HG02970 (cell line): ENCODE data around the gene PGK1.
"Not testable (repeated sequence)": the region's sequence is repeated elsewhere in the genome, so short reads cannot be mapped to it uniquely, and the experiment has no call there.

ENCODE experiments used
- ATAC-seq: cut with Tn5 transposase; IDR thresholded peaks from one replicate; pipeline ENCODE4 v1.9.1; 2021; ENCODE audit warnings: mild to moderate bottlenecking, moderate library complexity, moderate number of reproducible peaks; ENCODE audit not compliant: unreplicated experiment, low FRiP score

The PGK1 gene

DNA sequence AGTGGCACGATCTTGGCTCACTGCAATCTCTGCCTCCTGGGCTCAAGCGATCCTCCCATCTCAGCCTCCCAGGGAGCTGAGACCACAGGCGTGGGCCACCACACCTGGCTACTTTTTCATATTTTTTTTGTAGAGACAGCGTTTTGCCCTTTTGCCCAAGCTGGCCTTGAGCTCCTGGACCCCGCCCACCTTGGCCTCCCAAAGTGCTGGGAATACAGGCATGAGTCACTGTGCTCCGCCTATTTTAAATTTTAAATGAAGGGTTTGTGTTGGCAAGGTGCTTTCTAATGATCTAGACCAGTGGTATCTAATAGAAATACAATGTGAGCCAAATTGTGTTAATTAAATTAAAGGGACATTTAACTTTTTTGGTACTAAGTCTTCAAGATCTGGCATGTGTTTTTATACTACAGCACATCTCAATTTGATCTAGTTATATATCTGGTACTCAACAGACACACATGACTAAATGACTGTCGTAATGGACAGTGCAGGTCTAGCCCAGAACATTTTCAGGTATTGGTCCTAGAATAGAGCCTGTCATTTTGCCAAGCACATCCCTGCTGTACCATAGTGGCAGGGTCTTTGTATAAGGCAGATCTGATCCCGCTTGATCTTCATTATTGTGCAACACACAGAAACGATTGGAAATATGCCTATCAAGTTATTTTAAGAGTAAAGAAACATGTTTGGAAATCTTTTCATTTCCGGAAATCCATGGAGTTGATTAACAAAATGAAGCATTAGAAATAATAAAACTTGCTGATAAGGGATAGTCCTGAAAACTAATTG, 7.3 kb downstream of the PGK1 start:
- ATAC-seq, result no peak

DNA sequence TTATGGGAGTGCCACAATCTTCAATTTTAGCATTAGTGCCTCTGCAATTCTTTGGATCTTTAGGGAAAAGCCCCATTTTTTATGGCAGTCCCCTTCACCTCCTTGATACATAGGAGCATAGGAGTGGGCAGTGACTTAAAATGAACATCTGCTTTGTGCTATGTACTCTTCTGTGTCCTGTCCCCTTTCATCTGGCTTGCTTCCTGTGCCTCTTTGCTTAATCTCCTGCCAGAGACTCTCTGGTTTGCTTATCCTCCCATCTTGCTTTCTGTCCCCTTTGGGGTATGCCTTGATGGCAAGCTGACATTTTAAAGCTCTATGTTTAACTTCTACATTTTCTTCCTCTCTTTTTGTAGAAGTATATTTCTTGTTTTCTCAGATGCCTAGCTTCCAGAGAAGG, 12.3 kb downstream of the PGK1 start:
- no peak for ATAC-seq

DNA sequence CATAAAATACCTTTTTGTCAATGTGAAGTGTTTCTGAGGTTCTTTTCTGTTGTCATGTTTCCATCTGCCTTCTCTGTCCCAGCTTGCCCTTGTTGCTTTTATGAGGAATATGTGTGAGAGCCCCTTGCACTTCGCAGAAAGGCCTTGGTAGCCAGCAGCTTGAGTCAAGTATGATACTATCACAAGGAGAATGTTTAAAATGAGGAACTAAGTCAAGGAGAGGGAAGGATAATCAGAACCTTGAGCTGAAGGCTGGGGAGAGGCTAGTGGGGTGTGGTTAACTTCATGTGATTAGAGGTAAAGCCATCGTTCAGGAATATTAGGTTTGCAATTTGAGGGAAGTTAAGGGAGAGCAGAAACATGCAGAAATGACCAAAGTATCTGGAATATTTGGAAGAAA, 12.7 kb downstream of the PGK1 start:
- ATAC-seq, result no peak

DNA sequence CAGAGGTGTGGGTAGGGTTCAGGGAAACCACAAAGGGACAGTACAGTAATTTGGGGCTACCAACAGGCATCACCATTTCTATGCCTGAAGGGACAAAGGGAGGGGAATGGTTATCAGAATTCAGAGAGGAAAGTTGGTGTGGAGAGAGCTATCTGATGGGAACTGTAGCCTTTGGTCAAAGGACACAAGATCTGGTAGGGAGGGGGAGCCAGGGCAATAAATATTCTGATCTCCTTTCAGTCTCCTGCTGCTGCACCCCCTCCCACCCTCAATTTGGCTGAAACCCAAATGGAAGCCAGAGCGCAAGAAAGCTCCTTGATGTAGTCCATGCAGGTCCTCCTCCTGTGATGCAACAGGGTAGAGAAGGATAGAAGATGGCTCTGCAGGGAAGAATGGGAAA, 14.6 kb downstream of the PGK1 start:
- no peak for ATAC-seq

DNA sequence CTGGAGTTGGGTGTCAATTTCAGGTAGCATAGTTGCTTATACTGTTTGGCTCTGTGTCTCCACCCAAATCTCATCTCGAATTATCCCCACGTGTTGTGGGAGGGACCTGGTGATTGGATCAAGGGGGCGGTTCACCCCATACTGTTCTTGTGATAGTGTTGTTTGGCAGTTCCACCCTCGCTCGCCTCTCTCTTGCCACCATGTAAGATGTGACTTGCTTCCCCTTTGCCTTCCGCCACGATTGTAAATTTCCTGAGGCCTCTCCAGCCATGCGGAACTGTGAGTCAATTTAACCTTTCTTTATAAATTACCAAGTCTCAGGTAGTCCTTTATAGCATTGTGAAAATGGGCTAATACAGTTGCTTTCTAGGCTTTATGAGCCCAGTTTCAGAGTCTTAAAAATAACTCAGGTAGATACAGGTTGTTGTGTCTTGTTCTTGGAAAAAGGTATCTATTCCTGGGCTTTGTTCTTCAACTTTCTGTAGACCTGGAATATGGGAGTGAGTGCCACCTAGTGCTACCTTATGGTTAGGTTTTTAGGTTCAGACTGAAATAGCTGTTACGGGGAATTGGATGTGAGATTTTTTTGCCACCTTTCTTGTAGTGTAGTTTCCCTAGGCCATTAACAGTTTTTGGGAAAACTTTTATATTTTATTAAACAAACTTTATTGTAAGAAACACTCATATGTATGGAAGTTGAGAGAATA, 15.6 kb downstream of the PGK1 start:
- ATAC-seq, result no peak

DNA sequence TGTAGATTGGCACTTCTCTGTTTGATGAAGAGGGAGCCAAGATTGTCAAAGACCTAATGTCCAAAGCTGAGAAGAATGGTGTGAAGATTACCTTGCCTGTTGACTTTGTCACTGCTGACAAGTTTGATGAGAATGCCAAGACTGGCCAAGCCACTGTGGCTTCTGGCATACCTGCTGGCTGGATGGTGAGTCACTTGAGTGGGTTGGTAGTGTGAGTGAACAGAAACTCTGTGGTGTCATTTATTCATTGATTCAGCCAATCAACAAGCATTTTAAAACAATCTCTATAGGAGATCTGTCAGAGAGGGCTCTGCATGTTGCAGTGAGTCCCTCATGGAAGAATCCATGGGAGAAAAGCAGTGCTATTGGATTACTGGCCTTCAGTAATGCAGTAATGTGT, 19.1 kb downstream of the PGK1 start:
- no peak for ATAC-seq

DNA sequence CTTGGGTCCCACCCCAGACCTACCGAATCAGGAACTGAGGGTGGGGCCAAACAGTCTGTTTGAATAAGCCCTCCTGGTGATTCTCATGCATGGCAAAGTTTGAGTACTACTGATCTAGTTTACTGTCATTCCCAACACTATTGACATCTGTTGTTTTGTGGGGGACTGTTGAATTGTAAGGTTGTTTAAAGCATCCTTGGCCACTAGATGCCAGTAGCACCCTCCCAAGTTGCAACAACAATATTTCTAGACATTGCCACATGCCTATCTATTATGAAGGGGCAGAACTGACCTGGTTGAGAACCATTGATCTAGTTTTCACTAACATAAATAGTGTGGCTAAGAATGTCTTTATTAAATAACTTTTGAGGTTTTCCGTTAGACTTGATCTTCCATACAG, 20.3 kb downstream of the PGK1 start:
- no peak for ATAC-seq

DNA sequence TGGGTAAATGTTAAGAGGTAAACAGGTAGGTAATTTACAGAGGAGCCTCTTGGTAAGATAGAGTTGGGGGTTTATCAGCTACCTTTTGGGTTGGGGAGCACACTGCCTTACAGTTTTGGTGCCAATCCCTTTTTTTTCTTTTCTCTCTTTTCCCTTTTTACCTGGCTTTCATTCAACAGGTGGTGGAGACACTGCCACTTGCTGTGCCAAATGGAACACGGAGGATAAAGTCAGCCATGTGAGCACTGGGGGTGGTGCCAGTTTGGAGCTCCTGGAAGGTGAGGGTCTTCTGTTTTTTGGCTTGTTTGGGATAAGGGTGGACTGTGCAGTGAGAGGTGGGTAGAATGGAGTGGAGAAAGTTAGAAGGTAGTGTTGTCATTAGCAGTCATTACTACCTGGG, 21.1 kb downstream of the PGK1 start:
- no peak for ATAC-seq

DNA sequence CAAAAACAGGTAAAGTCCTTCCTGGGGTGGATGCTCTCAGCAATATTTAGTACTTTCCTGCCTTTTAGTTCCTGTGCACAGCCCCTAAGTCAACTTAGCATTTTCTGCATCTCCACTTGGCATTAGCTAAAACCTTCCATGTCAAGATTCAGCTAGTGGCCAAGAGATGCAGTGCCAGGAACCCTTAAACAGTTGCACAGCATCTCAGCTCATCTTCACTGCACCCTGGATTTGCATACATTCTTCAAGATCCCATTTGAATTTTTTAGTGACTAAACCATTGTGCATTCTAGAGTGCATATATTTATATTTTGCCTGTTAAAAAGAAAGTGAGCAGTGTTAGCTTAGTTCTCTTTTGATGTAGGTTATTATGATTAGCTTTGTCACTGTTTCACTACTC, 21.7 kb downstream of the PGK1 start:
- not testable (repeated sequence) for ATAC-seq

DNA sequence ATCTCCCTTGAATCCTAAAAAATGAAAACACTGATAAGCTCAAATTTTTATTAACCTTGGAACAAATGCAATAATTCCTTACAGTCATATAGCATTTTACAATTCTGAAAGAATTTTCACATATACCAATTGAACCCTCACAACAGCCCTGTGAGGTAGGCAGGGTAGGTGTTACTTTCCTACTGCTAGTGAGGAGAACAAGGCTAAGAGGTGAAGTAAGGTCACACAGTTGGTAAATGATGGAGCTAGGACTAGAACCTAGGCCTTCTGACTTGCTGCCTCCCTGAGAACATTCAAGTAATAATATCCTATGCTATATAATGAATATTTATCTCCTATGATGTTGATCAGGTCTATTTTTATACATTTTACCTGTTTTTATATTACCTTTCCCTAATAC, 25.7 kb downstream of the PGK1 start:
- ATAC-seq, result no peak

DNA sequence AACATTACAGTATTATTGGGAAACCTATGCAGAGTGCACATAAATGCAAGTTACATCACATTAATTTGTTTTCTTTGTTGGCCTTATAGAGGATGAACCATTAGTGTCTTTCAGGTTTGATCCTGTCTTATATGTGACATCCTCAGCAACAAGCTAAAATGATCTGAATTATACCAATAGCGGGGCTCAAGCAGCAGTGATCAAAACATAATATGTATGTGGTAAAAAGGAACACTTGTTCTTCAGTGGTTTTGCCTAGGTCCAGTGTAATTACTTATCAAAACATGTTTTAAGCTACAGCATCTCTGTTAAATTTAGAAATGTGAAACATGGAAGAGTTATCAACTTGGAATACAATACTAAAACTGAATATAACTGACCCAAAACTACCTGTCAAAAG, 26.3 kb downstream of the PGK1 start:
- ATAC-seq, result no peak

DNA sequence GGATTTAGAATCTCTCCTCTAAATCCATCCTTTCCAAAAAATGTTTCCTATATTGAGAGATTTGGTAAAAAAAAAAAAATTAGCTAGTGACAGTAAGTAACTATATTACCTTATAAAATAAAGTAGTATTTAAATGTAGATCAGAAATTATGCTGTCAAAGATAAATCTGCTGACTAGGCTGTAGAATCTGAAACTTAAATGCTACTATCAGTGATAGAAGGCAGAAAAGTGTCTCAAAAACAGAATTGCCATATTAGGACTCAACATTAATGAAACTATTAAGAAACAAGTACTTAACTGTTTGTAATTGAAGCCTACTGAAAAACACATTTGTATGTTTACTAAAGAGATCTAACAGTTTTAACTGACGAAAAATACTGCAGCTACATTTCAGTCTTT, 27.1 kb downstream of the PGK1 start:
- no peak for ATAC-seq

DNA sequence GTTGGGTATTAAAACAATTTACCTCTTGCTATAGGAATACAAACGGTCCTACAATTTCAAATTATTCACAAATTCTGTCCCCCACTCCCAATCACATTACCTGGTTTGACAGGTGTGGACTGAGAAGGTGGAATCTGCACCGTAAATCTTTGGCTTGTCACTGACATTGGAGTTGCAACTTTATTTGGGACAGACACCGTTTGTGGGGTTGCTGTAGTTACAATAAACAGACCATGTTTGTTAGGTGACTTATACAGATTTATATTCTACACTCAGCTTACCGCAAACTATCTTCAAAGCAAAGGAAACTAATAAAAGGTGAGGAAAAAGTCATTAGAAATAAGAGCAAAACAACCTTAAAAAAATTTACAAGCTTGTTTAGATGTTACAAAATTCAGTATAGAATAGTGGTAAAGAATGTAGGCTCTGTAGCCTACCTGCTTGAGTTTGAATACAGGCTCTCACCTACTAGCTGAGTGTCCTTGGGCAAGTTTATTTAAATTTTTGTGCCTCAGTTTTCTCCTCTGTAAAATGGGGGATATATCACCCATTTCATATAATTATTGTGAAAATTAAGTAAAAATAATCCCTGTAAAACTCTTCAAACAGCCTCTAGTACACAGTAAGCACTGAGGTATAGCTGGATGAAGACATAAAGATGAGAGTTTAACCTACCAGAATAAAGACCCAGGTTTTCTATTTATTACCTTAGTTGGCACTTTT, 29.4 kb downstream of the PGK1 start:
- no peak for ATAC-seq

DNA sequence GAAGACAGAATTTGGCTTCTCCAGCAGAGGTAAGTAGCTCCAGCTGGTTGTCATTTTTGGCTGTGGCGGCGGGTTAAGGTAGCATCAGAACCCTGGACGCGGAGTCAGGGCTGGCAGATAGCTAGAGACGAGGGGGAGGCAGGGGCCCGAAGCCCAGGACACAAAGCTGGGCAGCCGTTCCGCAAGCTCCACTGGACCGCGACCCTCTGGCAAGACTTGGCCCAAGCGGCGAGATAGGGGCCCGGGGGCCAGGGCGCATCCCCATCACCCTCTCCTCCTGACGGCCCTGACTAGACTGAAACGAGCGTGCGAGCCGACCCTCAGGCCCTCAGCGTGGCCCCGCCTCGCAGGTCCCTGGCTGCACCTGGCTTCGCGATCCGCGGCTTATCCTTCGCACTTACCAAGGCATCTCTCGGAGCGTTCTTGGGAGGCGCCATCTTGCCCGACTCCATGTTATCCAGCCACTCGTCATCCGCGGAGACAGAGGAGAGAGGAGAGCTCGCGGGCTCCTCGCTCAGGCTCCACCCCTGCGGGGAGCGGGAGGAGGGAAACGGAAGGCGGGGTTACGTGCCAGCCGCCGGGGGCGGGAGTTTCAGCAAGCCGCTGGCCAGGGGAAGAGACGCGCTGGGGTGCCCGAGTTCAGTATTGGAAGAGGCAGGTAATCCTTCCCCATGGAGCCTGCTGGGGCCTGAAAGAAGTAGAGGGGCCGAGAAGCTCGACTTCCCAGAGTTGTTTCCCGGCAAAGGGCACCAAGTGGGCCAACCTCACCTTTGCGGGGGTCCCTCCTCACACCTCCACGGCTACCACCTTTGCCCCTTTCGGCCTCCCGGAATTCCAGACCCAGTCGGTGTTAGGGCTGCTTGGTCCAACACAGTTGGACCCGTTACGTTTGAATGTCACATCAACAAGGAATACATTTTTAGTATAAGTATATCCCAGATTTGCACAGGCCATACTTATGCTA, 35.4 kb downstream of the PGK1 start, which contains the start of gene TAF9B:
Gene TAF9B (minus strand): TSS at position 491 of the 964 bp plus-strand sequence. CDS start 39 bp downstream, at position 452.
- peak; percentile 70 for ATAC-seq

DNA sequence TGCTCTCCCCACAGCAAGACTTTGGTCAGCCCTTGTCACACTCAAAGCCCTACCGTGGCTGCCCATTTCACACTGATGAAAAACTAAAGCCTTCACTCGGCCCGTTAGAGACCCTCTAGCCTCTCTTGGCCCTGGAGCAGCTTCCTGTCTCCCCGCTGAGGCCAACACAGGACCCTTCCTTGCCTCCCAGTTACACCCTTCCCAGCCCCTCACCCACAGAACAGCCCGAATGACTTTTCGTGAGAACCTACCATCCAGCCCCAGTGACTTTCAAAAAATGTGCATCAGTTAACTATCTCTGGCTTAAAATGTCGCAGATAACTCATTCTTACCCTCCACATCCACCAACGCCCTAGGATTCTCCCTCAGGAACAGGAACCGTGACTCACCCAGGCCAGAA, 36.2 kb downstream of the PGK1 start:
- ATAC-seq, result no peak

DNA sequence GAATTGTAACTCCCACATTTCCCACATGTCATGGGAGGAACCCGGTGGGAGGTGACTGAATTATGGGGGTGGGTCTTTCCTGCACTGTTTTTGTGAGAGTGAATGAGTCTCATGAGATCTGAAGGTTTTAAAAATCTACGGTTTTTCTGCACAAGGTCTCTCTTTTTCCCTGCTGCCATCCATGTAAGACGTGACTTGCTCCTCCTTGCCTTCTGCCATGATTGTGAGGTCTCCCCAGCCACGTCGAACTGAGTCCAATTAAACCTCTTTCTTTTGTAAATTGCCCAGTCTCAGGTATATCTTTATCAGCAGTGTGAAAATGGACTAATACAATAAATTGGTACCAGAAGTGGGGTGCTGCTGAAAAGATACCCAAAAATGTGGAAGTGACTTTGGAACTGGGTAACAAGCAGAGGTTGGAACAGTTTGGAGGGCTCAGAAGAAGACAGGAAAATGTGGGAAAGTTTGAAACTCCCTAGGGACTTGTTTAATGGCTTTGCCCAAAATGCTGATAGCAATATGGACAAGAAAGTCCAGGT, 43.0 kb downstream of the PGK1 start:
- not testable (repeated sequence) for ATAC-seq

DNA sequence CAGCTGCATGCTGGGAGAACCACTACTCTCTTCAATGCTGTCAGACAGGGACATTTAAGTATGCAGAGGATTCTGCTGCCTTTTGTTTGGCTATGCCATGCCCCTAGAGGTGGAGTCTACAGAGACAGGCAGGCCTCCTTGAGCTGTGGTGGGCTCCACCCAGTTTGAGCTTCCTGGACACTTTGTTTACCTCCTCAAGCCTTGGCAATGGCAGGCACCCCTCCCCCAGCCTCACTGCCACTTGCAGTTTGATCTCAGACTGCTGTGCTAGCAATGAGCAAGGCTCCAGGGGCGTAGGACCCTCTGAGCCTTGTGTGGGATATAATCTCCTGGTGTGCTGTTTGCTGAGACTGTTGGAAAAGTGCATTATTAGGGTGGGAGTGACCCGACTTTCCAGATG, 53.3 kb downstream of the PGK1 start:
- ATAC-seq, result not testable (repeated sequence)

DNA sequence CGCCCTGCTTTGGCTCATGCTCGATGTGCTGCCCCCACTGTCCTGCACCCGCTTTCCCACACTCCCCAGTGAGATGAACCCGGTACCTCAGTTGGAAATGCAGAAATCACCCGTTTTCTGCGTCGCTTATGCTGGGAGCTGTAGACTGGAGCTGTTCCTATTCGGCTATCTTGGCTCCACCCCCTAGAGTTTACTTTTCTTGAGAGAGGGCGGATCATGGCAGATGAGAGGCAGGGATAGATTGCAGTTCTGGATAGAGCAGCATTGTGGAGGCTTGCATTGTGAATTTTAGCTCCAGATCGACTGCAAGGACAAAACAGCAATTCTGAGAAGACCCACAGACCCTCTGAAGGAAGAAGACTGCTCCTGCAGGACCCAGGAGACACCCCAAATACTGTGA, 53.8 kb downstream of the PGK1 start:
- not testable (repeated sequence) for ATAC-seq

DNA sequence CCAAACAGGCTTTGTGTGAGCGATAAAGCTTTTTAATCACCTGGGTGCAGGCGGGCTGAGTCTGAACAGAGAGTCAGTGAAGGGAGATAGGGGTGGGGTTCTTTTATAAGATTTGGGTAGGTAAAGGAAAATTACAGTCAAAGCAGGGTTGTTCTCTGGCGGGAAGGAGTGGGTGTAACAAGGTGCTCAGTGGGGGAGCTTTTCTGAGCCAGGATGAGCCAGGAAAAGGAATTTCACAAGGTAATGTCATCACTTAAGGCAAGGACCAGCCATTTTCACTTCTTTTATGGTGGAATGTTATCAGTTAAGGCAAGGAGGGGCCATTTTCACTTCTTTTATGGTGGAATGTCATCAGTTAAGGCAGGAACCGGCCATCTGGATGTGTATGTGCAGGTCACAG, 56.7 kb downstream of the PGK1 start:
- not testable (repeated sequence) for ATAC-seq

DNA sequence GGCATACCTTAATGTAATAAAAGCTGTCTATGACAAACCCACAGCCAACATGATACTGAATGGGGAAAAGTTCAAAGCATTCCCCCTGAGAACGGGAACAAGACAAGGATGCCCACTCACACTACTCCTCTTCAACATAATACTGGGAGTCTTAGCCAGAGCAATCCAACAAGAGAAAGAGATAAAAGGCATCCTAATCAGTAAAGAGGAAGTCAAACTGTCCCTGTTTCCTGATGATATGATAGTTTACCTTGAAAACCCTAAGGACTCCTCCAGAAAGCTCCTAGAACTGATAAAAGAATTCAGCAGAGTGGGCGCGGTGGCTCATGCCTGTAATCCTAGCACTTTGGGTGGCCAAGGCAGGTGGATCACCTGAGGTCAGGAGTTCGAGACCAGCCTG, 59.1 kb downstream of the PGK1 start:
- not testable (repeated sequence) for ATAC-seq
